ENCODE measurements around the gene SH2B2. TPM values are rescaled to one million over a fixed set of nuclear protein-coding genes. Genes with fewer than 3 reads are reported as not detected.

Gene SH2B2
- total and polyA plus RNA-seq, 2 donors (not counting 3 experiments of a cell fraction or from before 2014, with no cell fraction given) = 0.69 to 0.73 TPM

DNA sequence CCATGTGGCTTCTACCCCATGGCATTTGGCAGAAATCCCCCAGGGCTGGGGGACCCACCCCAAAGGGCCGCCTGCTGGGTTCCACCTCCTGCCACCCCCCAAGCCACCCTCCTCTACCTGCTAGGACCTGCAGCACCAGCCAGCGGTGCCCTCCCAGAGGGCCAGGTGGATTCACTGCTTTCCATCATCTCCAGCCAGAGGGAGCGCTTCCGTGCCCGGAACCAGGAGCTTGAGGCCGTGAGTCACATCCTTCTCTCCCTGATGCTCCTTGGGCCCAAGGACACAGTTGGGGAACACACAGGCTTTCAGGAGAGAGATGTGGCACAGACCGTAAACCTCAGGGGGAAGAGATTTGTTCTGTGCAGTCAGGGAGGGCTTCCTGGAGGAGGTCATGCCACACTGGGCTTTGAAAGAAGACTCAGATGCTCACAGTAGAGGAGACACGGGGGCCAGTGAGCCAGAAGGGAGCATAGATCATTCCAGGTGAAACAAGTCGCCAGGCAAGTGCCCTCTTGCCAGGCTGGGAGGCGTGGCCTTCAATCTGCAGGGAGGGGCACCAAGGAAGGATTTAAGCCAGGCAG lies 11.5 kb upstream of the SH2B2 start:
- no peaks in the 10 kb centered on the region for H3K9me3 ChIP-seq (replicated peaks; ENCODE audit: control insufficient read depth, insufficient read depth, low read length)
- no peaks in the 10 kb centered on the region for H3K27me3 ChIP-seq (ENCODE audit: control insufficient read depth in 2 of 2, insufficient read depth in 2 of 2, low read length in 2 of 2)
- H3K9me1 ChIP-seq (replicated peaks; ENCODE audit: control insufficient read depth, extremely low read depth, insufficient read depth, low read length) = no peaks in the 10 kb centered on the region
- TF ChIP-seq POLR2AphosphoS5 (IDR thresholded peaks at IDR 0.05; ENCODE audit: insufficient read depth, low read depth, low read length) = no peak
- no peak for TF ChIP-seq GATA2 (IDR thresholded peaks at IDR 0.05; ENCODE audit: insufficient read depth, insufficient read length, low read depth, low read length)
- TF ChIP-seq, protein P1, sequence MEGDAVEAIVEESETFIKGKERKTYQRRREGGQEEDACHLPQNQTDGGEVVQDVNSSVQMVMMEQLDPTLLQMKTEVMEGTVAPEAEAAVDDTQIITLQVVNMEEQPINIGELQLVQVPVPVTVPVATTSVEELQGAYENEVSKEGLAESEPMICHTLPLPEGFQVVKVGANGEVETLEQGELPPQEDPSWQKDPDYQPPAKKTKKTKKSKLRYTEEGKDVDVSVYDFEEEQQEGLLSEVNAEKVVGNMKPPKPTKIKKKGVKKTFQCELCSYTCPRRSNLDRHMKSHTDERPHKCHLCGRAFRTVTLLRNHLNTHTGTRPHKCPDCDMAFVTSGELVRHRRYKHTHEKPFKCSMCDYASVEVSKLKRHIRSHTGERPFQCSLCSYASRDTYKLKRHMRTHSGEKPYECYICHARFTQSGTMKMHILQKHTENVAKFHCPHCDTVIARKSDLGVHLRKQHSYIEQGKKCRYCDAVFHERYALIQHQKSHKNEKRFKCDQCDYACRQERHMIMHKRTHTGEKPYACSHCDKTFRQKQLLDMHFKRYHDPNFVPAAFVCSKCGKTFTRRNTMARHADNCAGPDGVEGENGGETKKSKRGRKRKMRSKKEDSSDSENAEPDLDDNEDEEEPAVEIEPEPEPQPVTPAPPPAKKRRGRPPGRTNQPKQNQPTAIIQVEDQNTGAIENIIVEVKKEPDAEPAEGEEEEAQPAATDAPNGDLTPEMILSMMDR (IDR thresholded peaks at IDR 0.05; ENCODE audit: extremely low read depth in 1 of 2, insufficient read depth in 1 of 2, low read depth in 1 of 2, low read length in 2 of 2) = no peak
- TF ChIP-seq MYC (IDR thresholded peaks at IDR 0.05; ENCODE audit: low read depth, low read length) = no peak
- TF ChIP-seq, protein P2, sequence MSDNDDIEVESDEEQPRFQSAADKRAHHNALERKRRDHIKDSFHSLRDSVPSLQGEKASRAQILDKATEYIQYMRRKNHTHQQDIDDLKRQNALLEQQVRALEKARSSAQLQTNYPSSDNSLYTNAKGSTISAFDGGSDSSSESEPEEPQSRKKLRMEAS (IDR thresholded peaks at IDR 0.05; ENCODE audit: insufficient read depth, insufficient read length) = no peak
- TF ChIP-seq POLR2A (IDR thresholded peaks at IDR 0.05; ENCODE audit: low read depth, low read length) = no peak
- TF ChIP-seq EZH2 (IDR thresholded peaks at IDR 0.05; ENCODE audit: borderline replicate concordance, low read depth, low read length, severe bottlenecking) = no peak
- no peak for TF ChIP-seq FOS (IDR thresholded peaks at IDR 0.05; ENCODE audit: borderline replicate concordance, insufficient read depth, low read length)
- no peak for TF ChIP-seq JUN (IDR thresholded peaks at IDR 0.05; ENCODE audit: borderline replicate concordance, insufficient read depth, insufficient read length, low read depth)
- H3K9ac ChIP-seq (replicated peaks; ENCODE audit: extremely low read depth, insufficient read depth, low read length) = no peak overlapping the region
- FAIRE-seq = no peak
- H3K4me1 ChIP-seq (ENCODE audit: control insufficient read depth, extremely low read depth, insufficient read depth, low read length) = no peaks in the 10 kb centered on the region
- H3K27ac ChIP-seq (ENCODE audit: insufficient read depth, low read depth, low read length) = no peak overlapping the region
- H3K4me3 ChIP-seq (replicated peaks in 1 of 3; ENCODE audit: insufficient read depth in 1 of 3, low read depth in 1 of 3, low read length in 3 of 3) = no peak overlapping the region
- DNase-seq (ENCODE audit: low read depth, low spot score) = no peak
- H3K36me3 ChIP-seq (ENCODE audit: control insufficient read depth in 2 of 2, extremely low read depth in 1 of 2, insufficient read depth in 2 of 2, low read length in 2 of 2) = no peaks in the 10 kb centered on the region
- H3K4me2 ChIP-seq (ENCODE audit: insufficient read depth, low read length) = no peak overlapping the region
- ChIA-PET POLR2A (no interaction called here), CTCF (interaction anchor here (7.3 kb wide), 1 partner anchor 732 kb away, joined by 140 read pairs; no protein-coding TSS in a partner anchor)
- H3K79me2 ChIP-seq (ENCODE audit: control insufficient read depth, insufficient read depth, low read length) = no peaks in the 10 kb centered on the region
- no peaks in the 10 kb centered on the region for H4K20me1 ChIP-seq (replicated peaks; ENCODE audit: control insufficient read depth, extremely low read depth, insufficient read depth, low read length)
- intact Hi-C loops (cut with micrococcal nuclease) (no loop called here), dilution Hi-C loops (cut with MboI; ENCODE audit: extremely low pct_ligation_motif_present, low sequenced_read_pairs) (no loop called here)
- BruUV-seq (replicated peaks) = no TSS peak
- no peak overlapping the region for H2AFZ ChIP-seq (ENCODE audit: low read depth, low read length)

Measured in endothelial cell of umbilical vein (primary cell).